Mesothelial cell of epicardium (in vitro differentiated cells): ENCODE data around the gene HDAC9. TPM values are rescaled to one million over a fixed set of nuclear protein-coding genes. Genes with fewer than 3 reads are reported as not detected.

Source experiments
- DNase-seq, 2 experiments: peaks; one replicate each; pipeline ENCODE4 v3.0.0; 2021; ENCODE audit warnings: low spot score in 2 of 2; ENCODE audit not compliant: unreplicated experiment in 2 of 2
- H3K27ac Mint-ChIP-seq: 2 replicates; pipeline ENCODE4 v1.8.0; 2021; ENCODE audit warnings: mixed read lengths
- H3K27me3 Mint-ChIP-seq: 2 replicates; pipeline ENCODE4 v1.8.0; 2021; ENCODE audit warnings: low read depth, mixed read lengths
- H3K36me3 Mint-ChIP-seq: 2 replicates; pipeline ENCODE4 v1.8.0; 2021; ENCODE audit warnings: mixed read lengths
- H3K4me1 Mint-ChIP-seq: 2 replicates; pipeline ENCODE4 v1.8.0; 2021; ENCODE audit warnings: mixed read lengths
- H3K4me3 Mint-ChIP-seq: 2 replicates; pipeline ENCODE4 v1.8.0; 2021; ENCODE audit warnings: mild to moderate bottlenecking, moderate library complexity, mixed read lengths
- H3K9me3 Mint-ChIP-seq: 2 replicates; pipeline ENCODE4 v1.8.0; 2021; ENCODE audit warnings: mixed read lengths
- CTCF ChIP-seq: fragments of 200-600 bp; sonication (generic); IDR thresholded peaks from one replicate; pipeline ENCODE4 v1.5.0; 2021; ENCODE audit warnings: antibody characterized with exemption; ENCODE audit not compliant: unreplicated experiment
- total RNA-seq: library from RNA; stranded (reverse); gene quantifications from 3 replicates; pipeline ENCODE4 v1.2.1, GENCODE V29; 2021

The HDAC9 gene
- total RNA-seq, 1 donor from 2014 or later = 37.4 TPM

- no peak for DNase-seq
- no peaks in the 10 kb centered on the region for H3K27me3 Mint-ChIP-seq
- peaks cover 19% of the 10 kb centered on the region for H3K9me3 Mint-ChIP-seq
- no peak overlapping the region for H3K4me3 Mint-ChIP-seq
- peaks cover 10% of the 10 kb centered on the region for H3K4me1 Mint-ChIP-seq
- H3K36me3 Mint-ChIP-seq = peaks cover 2% of the 10 kb centered on the region
- TF ChIP-seq CTCF = no peak
- H3K27ac Mint-ChIP-seq = no peak overlapping the region
These were observed 26.8 kb upstream of the HDAC9 start for GRCh38 chr7:18468795-18469194.

GRCh38 chr7:18469316-18469715 is 26.2 kb upstream of the HDAC9 start:
- Mint-ChIP-seq H3K27me3 (no peaks in the 10 kb centered on the region), H3K9me3 (peaks cover 18% of the 10 kb centered on the region), H3K27ac (no peak overlapping the region), H3K4me1 (peaks cover 10% of the 10 kb centered on the region), H3K36me3 (peaks cover 1% of the 10 kb centered on the region), H3K4me3 (no peak overlapping the region)
- DNase-seq = no peak
- no peak for TF ChIP-seq CTCF

GRCh38 chr7:18471476-18472160 is 23.9 kb upstream of the HDAC9 start:
- TF ChIP-seq CTCF = no peak
- Mint-ChIP-seq H3K36me3 (no peaks in the 10 kb centered on the region), H3K9me3 (peaks cover under 1% of the 10 kb centered on the region), H3K27ac (no peak overlapping the region), H3K4me1 (peaks cover 14% of the 10 kb centered on the region), H3K4me3 (no peak overlapping the region), H3K27me3 (no peaks in the 10 kb centered on the region)
- DNase-seq = no peak

GRCh38 chr7:18472161-18472483 is 23.4 kb upstream of the HDAC9 start:
- H3K4me1 Mint-ChIP-seq = peaks cover 14% of the 10 kb centered on the region
- H3K27ac Mint-ChIP-seq = no peak overlapping the region
- TF ChIP-seq CTCF = no peak
- no peak for DNase-seq
- H3K36me3 Mint-ChIP-seq = no peaks in the 10 kb centered on the region
- H3K4me3 Mint-ChIP-seq = no peak overlapping the region
- no peaks in the 10 kb centered on the region for H3K27me3 Mint-ChIP-seq
- no peaks in the 10 kb centered on the region for H3K9me3 Mint-ChIP-seq

GRCh38 chr7:18473119-18473518 is 22.4 kb upstream of the HDAC9 start:
- no peak for DNase-seq
- Mint-ChIP-seq H3K4me1 (peaks cover 10% of the 10 kb centered on the region), H3K9me3 (no peaks in the 10 kb centered on the region), H3K27ac (no peak overlapping the region), H3K27me3 (no peaks in the 10 kb centered on the region), H3K36me3 (no peaks in the 10 kb centered on the region), H3K4me3 (no peak overlapping the region)
- TF ChIP-seq CTCF = no peak

GRCh38 chr7:18474944-18475343 is 20.6 kb upstream of the HDAC9 start:
- Mint-ChIP-seq H3K27ac (no peak overlapping the region), H3K4me3 (no peak overlapping the region), H3K36me3 (no peaks in the 10 kb centered on the region), H3K27me3 (no peaks in the 10 kb centered on the region), H3K9me3 (no peaks in the 10 kb centered on the region), H3K4me1 (peaks cover 13% of the 10 kb centered on the region)
- no peak for TF ChIP-seq CTCF
- DNase-seq = no peak
